Sigmoid colon (tissue), 7 donors: ENCODE results near the gene SLC13A1. TPM values are rescaled to one million over a fixed set of nuclear protein-coding genes. Genes with fewer than 3 reads are reported as not detected.

ENCODE experiments used
- DNase-seq: peaks from one replicate; pipeline ENCODE4 v3.0.0-alpha.2; 2019
- H3K27ac ChIP-seq, 4 donors: fragments of 200-600 bp; sonication (generic); one replicate each; pipeline ENCODE4 v1.5.1; 2016 to 2019; ENCODE audit warnings: mild to moderate bottlenecking in 1 of 4
- H3K27me3 ChIP-seq, 3 donors: fragments of 200-600 bp; sonication (generic); one replicate each; pipeline ENCODE4 v1.5.1; 2019; ENCODE audit warnings: mild to moderate bottlenecking in 1 of 3
- H3K36me3 ChIP-seq, 4 donors: fragments of 200-600 bp; sonication (generic); one replicate each; pipeline ENCODE4 v1.5.1; 2016 to 2019
- H3K4me1 ChIP-seq, 4 donors: fragments of 200-600 bp; sonication (generic); one replicate each; pipeline ENCODE4 v1.5.1; 2017 to 2019
- H3K4me3 ChIP-seq, 4 donors: fragments of 200-600 bp; sonication (generic); one replicate each; pipeline ENCODE4 v1.5.1; 2017 to 2019; ENCODE audit warnings: mild to moderate bottlenecking in 2 of 4, moderate library complexity in 1 of 4
- H3K9me3 ChIP-seq, 4 donors: fragments of 200-600 bp in 3 of 4; sonication (generic) in 3 of 4; one replicate each; pipeline versions ENCODE4 v1.5.1 to v1.6.1; 2013 to 2019
- EP300 ChIP-seq, 4 donors: sonication (generic); formaldehyde crosslinking; IDR thresholded peaks; one replicate each; pipeline ENCODE4 v1.6.1; 2017; ENCODE audit warnings: antibody characterized with exemption in 4 of 4
- POLR2A ChIP-seq, 2 donors: fragments of 450-650 bp; IDR thresholded peaks; one replicate each; pipeline ENCODE4 v1.6.1; 2016; ENCODE audit warnings: antibody characterized with exemption in 2 of 2, mild to moderate bottlenecking in 2 of 2, moderate library complexity in 2 of 2
- POLR2AphosphoS5 ChIP-seq, 4 donors: sonication (generic); formaldehyde crosslinking; IDR thresholded peaks; one replicate each; pipeline ENCODE4 v1.6.1; 2017; ENCODE audit warnings: antibody characterized with exemption in 4 of 4
- WGBS, 2 donors: extraction: QIAGEN DNeasy Blood & Tissue Kit; methylation state at CpG; one replicate each; pipeline ENCODE4 v1.1.7; 2013; 5-methylcytosine and 5-hydroxymethylcytosine counted together
- intact Hi-C: fragments of 100-400 bp; cut with DNase I; formaldehyde crosslinking; loops from one replicate; pipeline ENCODE4 v1.15.1; 2023
- polyA plus RNA-seq, 3 donors: library from polyadenylated mRNA; stranded (reverse); fragments of 200-250 nt; gene quantifications; one replicate each; pipeline ENCODE4 v1.2.3, GENCODE V29; 2013
- total RNA-seq, 4 donors: library from RNA; depleted of rRNA; stranded (reverse); fragments of >200 nt; gene quantifications; one replicate each; pipeline ENCODE4 v1.1.0, GENCODE V29; 2016
- TF ChIP-seq, protein P1 (sequence below), 4 experiments: fragments of 450-650 bp in 3 of 4; fragments of 200-600 bp in 1 of 4; IDR thresholded peaks; one replicate each; pipeline ENCODE4 v1.5.1; 2016 to 2019; ENCODE audit warnings: antibody characterized with exemption in 4 of 4, mild to moderate bottlenecking in 3 of 4, moderate library complexity in 2 of 4
- donor health status: healthy with polysubstance abuse.
- donor health status: Bipolar disorder and iron deficiency.
- donor health status: healthy.

SLC13A1 gene
- total and polyA plus RNA-seq, 7 donors: 0.06 to 0.23 TPM; not detected in 5

DNA sequence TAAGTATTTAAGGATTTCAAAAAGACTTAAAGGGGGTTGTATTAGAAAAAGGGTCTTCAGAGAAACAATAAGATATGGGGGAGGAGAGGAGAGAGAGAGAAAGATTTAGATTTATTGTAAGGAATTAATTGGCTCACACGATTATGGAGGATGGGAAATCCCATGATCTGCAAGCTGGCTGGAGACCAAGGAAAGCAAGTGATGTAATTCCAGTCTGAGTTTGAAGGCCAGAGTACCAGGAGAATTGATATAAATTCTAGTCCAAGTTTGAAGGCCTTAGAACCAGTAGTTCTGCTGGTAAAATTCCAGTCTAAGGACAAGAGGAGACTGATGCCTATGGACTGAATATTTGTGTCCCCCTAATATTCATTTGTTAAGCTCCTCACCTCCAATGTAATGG is 20.6 kb upstream of the SLC13A1 start:
- WGBS, 2 donors: 26 to 73% methylated on average over 1 of the region's 1 CpG
- Histone ChIP-seq H3K27ac (no peak overlapping the region), H3K27me3 (no peaks in the 10 kb centered on the region), H3K36me3 (no peaks in the 10 kb centered on the region), H3K9me3 (peaks cover 0 to 1% (median 0%) of the 10 kb centered on the region in 4 donors), H3K4me1 (no peaks in the 10 kb centered on the region), H3K4me3 (no peak overlapping the region)
- intact Hi-C loops: no loop called here
- TF ChIP-seq, protein P1, sequence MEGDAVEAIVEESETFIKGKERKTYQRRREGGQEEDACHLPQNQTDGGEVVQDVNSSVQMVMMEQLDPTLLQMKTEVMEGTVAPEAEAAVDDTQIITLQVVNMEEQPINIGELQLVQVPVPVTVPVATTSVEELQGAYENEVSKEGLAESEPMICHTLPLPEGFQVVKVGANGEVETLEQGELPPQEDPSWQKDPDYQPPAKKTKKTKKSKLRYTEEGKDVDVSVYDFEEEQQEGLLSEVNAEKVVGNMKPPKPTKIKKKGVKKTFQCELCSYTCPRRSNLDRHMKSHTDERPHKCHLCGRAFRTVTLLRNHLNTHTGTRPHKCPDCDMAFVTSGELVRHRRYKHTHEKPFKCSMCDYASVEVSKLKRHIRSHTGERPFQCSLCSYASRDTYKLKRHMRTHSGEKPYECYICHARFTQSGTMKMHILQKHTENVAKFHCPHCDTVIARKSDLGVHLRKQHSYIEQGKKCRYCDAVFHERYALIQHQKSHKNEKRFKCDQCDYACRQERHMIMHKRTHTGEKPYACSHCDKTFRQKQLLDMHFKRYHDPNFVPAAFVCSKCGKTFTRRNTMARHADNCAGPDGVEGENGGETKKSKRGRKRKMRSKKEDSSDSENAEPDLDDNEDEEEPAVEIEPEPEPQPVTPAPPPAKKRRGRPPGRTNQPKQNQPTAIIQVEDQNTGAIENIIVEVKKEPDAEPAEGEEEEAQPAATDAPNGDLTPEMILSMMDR (IDR thresholded peaks at IDR 0.05): no peak
- TF ChIP-seq EP300 (IDR thresholded peaks at IDR 0.05) (no peak), POLR2AphosphoS5 (IDR thresholded peaks at IDR 0.05) (no peak), POLR2A (IDR thresholded peaks at IDR 0.05) (no peak)
- no peak for DNase-seq

DNA sequence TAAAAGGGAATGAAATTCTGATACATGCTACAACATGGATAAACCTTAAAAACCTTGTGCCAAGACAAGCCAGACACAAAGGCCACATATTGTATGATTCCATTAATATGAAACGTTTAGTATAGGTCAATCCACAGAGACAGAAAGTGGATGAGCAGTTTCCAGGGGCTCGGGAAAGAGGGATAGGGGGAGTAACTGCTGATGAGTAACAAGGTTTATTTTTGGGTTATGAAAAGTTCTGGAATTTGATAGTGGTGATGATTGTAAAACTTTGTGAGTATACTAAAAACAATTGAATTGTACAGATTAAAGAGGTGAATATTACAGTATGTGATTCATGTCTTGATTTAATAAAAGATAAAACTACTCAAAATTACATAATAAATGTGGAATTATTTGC is 19.1 kb upstream of the SLC13A1 start:
- H3K36me3 ChIP-seq: no peaks in the 10 kb centered on the region
- DNase-seq: no peak
- H3K4me3 ChIP-seq: no peak overlapping the region
- TF ChIP-seq POLR2A (IDR thresholded peaks at IDR 0.05) (no peak), EP300 (IDR thresholded peaks at IDR 0.05) (no peak), POLR2AphosphoS5 (IDR thresholded peaks at IDR 0.05) (no peak)
- TF ChIP-seq, protein P1 (IDR thresholded peaks at IDR 0.05): no peak
- H3K9me3 ChIP-seq: peaks cover 0 to 6% (median 1%) of the 10 kb centered on the region in 4 donors
- intact Hi-C loops: no loop called here
- H3K27me3 ChIP-seq: no peaks in the 10 kb centered on the region
- no peaks in the 10 kb centered on the region for H3K4me1 ChIP-seq
- no peak overlapping the region for H3K27ac ChIP-seq
- 57 to 64% methylated on average over 2 of the region's 2 CpGs for WGBS, 2 donors

DNA sequence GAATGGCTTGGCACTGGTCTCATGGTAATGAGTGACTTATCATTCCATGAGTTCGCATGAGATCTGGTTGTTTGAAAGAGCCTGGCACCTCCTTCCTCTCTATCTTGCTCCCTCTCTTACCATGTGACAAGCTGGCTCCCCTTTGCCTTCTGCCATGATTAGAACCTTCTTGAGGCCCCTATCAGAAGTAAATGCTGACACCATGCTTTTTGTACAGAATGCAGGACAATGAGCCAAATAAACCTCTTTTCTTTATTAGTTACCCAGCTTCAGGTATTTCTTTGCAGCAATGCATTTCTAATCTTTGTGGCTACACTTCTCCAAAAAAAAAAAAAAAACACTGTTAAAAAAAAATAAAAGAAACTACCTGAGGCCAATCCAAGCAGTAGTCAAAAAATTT is 17.1 kb upstream of the SLC13A1 start:
- no peaks in the 10 kb centered on the region for H3K4me1 ChIP-seq
- no peaks in the 10 kb centered on the region for H3K36me3 ChIP-seq
- H3K9me3 ChIP-seq: peaks cover 0 to 6% (median 1%) of the 10 kb centered on the region in 4 donors
- no peaks in the 10 kb centered on the region for H3K27me3 ChIP-seq
- TF ChIP-seq EP300 (IDR thresholded peaks at IDR 0.05) (no peak), POLR2A (IDR thresholded peaks at IDR 0.05) (no peak), POLR2AphosphoS5 (IDR thresholded peaks at IDR 0.05) (no peak)
- TF ChIP-seq, protein P1 (IDR thresholded peaks at IDR 0.05): no peak
- no peak overlapping the region for H3K4me3 ChIP-seq
- DNase-seq: no peak
- intact Hi-C loops: no loop called here
- 91 to 96% methylated on average over 1 of the region's 1 CpG for WGBS, 2 donors
- H3K27ac ChIP-seq: no peak overlapping the region

DNA sequence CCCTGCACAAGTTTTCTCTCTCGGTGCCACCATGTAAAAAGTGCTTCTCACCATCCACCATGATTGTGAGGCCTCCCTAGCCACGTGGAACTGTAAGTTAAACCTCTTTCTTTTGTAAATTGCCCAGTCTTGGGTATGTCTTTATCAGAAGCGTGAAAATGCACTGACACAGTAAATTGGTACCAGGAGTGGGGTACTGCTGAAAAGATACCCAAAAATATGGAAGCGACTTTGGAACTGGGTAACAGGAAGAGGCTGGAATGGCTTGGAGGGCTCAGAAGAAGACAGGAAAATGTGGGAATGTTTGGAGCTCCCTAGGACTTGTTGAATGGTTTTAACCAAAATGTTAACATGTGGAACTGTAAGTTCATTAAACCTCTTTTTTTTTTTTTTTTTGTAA is 15.6 kb upstream of the SLC13A1 start:
- TF ChIP-seq, protein P1 (IDR thresholded peaks at IDR 0.05): no peak
- TF ChIP-seq EP300 (IDR thresholded peaks at IDR 0.05): no peak
- no peak for TF ChIP-seq POLR2AphosphoS5 (IDR thresholded peaks at IDR 0.05)
- no peak for TF ChIP-seq POLR2A (IDR thresholded peaks at IDR 0.05)
- Histone ChIP-seq H3K4me3 (no peak overlapping the region), H3K36me3 (no peaks in the 10 kb centered on the region), H3K4me1 (no peaks in the 10 kb centered on the region), H3K27ac (no peak overlapping the region), H3K27me3 (no peaks in the 10 kb centered on the region), H3K9me3 (peaks cover 0 to 6% (median 1%) of the 10 kb centered on the region in 4 donors)
- DNase-seq: no peak
- WGBS, 2 donors: 87 to 90% methylated on average over 4 of the region's 4 CpGs
- intact Hi-C loops: no loop called here

DNA sequence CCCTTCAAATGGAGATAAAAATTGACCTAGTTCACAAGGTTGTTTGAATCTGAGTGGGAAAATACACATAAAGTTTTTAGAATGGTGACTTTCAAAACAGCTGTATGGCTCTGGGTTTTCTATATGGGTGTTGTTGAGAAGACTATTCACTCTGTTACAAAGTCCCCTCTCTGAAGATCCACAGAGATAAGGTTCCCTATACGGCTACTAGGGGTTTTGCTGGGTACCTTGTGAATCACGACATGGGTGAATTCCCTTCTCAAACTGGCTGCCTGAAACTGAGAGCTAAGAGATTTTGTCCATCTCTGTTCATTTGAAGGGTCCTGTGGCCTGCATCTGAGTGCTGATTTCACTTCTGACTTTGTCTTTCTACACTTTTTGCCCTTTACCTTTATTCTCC is 11.8 kb upstream of the SLC13A1 start:
- Histone ChIP-seq H3K4me1 (no peaks in the 10 kb centered on the region), H3K9me3 (peaks cover 0 to 6% (median 1%) of the 10 kb centered on the region in 4 donors), H3K36me3 (no peaks in the 10 kb centered on the region), H3K4me3 (no peak overlapping the region), H3K27me3 (no peaks in the 10 kb centered on the region), H3K27ac (no peak overlapping the region)
- TF ChIP-seq POLR2AphosphoS5 (IDR thresholded peaks at IDR 0.05): no peak
- no peak for TF ChIP-seq POLR2A (IDR thresholded peaks at IDR 0.05)
- intact Hi-C loops: no loop called here
- 88 to 94% methylated on average over 2 of the region's 2 CpGs for WGBS, 2 donors
- DNase-seq: no peak
